ENCODE data around the gene GP1BB.
"Not testable (repeated sequence)": the region's sequence is repeated elsewhere in the genome, so short reads cannot be mapped to it uniquely, and the experiment has no call there.

The GP1BB gene

GRCh38 chr22:19714312-19715187 is 8.8 kb upstream of the GP1BB start, which contains the start of gene SEPTIN5:
TSS of gene SEPTIN5 (plus strand) at chr22:19714503. CDS start at chr22:19714589, 86 bp downstream.
- peak; percentile 18 for DNase-seq

GRCh38 chr22:19715188-19715930 is 8.0 kb upstream of the GP1BB start:
- no peak for DNase-seq

- DNase-seq, result no peak
These were observed 7.1 kb upstream of the GP1BB start for GRCh38 chr22:19716041-19716828.

- no peak for DNase-seq
These were observed 6.6 kb upstream of the GP1BB start for GRCh38 chr22:19716829-19717105.

- no peak for DNase-seq
These were observed 6.2 kb upstream of the GP1BB start for GRCh38 chr22:19717181-19717580.

- DNase-seq, result peak; percentile 82
These were observed 5.5 kb upstream of the GP1BB start for GRCh38 chr22:19717691-19718455.

GRCh38 chr22:19718456-19719049 is 4.8 kb upstream of the GP1BB start:
- DNase-seq, result no peak

GRCh38 chr22:19719050-19719482 is 4.3 kb upstream of the GP1BB start:
- DNase-seq, result peak; percentile 47

- DNase-seq, result no peak
These were observed 3.8 kb upstream of the GP1BB start for GRCh38 chr22:19719488-19720021.

- DNase-seq, result no peak
These were observed 3.0 kb upstream of the GP1BB start for GRCh38 chr22:19720150-19720827.

GRCh38 chr22:19720999-19721329 is 2.4 kb upstream of the GP1BB start:
- no peak for DNase-seq

GRCh38 chr22:19721330-19722177 is 1.8 kb upstream of the GP1BB start:
- DNase-seq, result no peak

- no peak for DNase-seq
These were observed 959 bp upstream of the GP1BB start for GRCh38 chr22:19722178-19722981.

GRCh38 chr22:19722982-19723231 is 432 bp upstream of the GP1BB start:
- no peak for DNase-seq

- peak; percentile 47 for DNase-seq
These were observed 866 bp downstream of the GP1BB start for GRCh38 chr22:19723983-19724827.

GRCh38 chr22:19724927-19725661 is 1.8 kb downstream of the GP1BB start:
- no peak for DNase-seq

- DNase-seq, result not testable (repeated sequence)
These were observed 2.9 kb downstream of the GP1BB start for GRCh38 chr22:19726064-19726788.

Data from activated naive CD4-positive, alpha-beta T cell treated with anti-CD3 and anti-CD28 coated beads, Interleukin-2, amount 50 U/mL, for 16 hours (primary cell).